Measurements from ENCODE around the gene RFX4.
"Not testable (repeated sequence)": the region's sequence is repeated elsewhere in the genome, so short reads cannot be mapped to it uniquely, and the experiment has no call there.

Gene RFX4

GRCh38 chr12:106724116-106724515 lies 141.3 kb downstream of the RFX4 start:
- H3K4ac ChIP-seq (ENCODE audit: low read depth, low read length): no peak overlapping the region
- H3K4me3 ChIP-seq (ENCODE audit: low read depth, low read length): no peak overlapping the region
- no peaks in the 10 kb centered on the region for H3K79me2 ChIP-seq (ENCODE audit: control insufficient read depth, insufficient read depth, low read length, poor library complexity)
- no peaks in the 10 kb centered on the region for H3K9me3 ChIP-seq (ENCODE audit: insufficient read depth, low read depth, low read length)
- H3K14ac ChIP-seq (ENCODE audit: low read length): no peak overlapping the region
- no peak overlapping the region for H2AFZ ChIP-seq (ENCODE audit: insufficient read depth, low read length, poor library complexity)
- no peak overlapping the region for H3K4me2 ChIP-seq (ENCODE audit: low read length)
- H3K4me1 ChIP-seq (ENCODE audit: control insufficient read depth in 1 of 2, insufficient read depth in 2 of 2, low read length in 2 of 2): no peaks in the 10 kb centered on the region
- H2BK120ac ChIP-seq (ENCODE audit: insufficient read depth, low read length, poor library complexity): no peak overlapping the region
- H3K27me3 ChIP-seq (ENCODE audit: insufficient read depth, low read length): no peaks in the 10 kb centered on the region
- no peaks in the 10 kb centered on the region for H3K79me1 ChIP-seq (ENCODE audit: low read length)
- no peak overlapping the region for H4K12ac ChIP-seq (ENCODE audit: low read depth, low read length)
- H4K8ac ChIP-seq (ENCODE audit: low read depth, low read length): no peak overlapping the region
- H3K18ac ChIP-seq (ENCODE audit: low read length): no peak overlapping the region
- no peak overlapping the region for H2BK12ac ChIP-seq (ENCODE audit: low read length)
- no peak overlapping the region for H3K9ac ChIP-seq (ENCODE audit: low read length)
- H3K23ac ChIP-seq (ENCODE audit: low read length): no peak overlapping the region
- peak; percentile 70 to 88 for DNase-seq
- no CpG with 5 or more reads among the region's 1 CpG for WGBS (ENCODE audit: extremely low coverage, insufficient coverage, insufficient read length)
- no peak overlapping the region for H2BK5ac ChIP-seq (ENCODE audit: low read depth, low read length, poor library complexity)
- H4K91ac ChIP-seq (ENCODE audit: low read depth, low read length): no peak overlapping the region
- H2AK5ac ChIP-seq (ENCODE audit: low read length): no peak overlapping the region
- no peak overlapping the region for H3K27ac ChIP-seq (ENCODE audit: low read depth, low read length)
- H3K36me3 ChIP-seq (ENCODE audit: control insufficient read depth in 1 of 2, insufficient read depth in 2 of 2, low read length in 2 of 2): no peaks in the 10 kb centered on the region

- no CpG with 5 or more reads among the region's 6 CpGs for WGBS (ENCODE audit: extremely low coverage, insufficient coverage, insufficient read length)
- H3K79me2 ChIP-seq (ENCODE audit: control insufficient read depth, insufficient read depth, low read length, poor library complexity): no peaks in the 10 kb centered on the region
- H3K79me1 ChIP-seq (ENCODE audit: low read length): no peaks in the 10 kb centered on the region
- H3K4ac ChIP-seq (ENCODE audit: low read depth, low read length): no peak overlapping the region
- no peaks in the 10 kb centered on the region for H3K4me1 ChIP-seq (ENCODE audit: control insufficient read depth in 1 of 2, insufficient read depth in 2 of 2, low read length in 2 of 2)
- H2BK12ac ChIP-seq (ENCODE audit: low read length): no peak overlapping the region
- no peak overlapping the region for H4K91ac ChIP-seq (ENCODE audit: low read depth, low read length)
- no peak overlapping the region for H2AK5ac ChIP-seq (ENCODE audit: low read length)
- no peaks in the 10 kb centered on the region for H3K9me3 ChIP-seq (ENCODE audit: insufficient read depth, low read depth, low read length)
- H2BK5ac ChIP-seq (ENCODE audit: low read depth, low read length, poor library complexity): no peak overlapping the region
- no peaks in the 10 kb centered on the region for H3K36me3 ChIP-seq (ENCODE audit: control insufficient read depth in 1 of 2, insufficient read depth in 2 of 2, low read length in 2 of 2)
- H3K4me2 ChIP-seq (ENCODE audit: low read length): no peak overlapping the region
- no peak overlapping the region for H4K12ac ChIP-seq (ENCODE audit: low read depth, low read length)
- H2BK120ac ChIP-seq (ENCODE audit: insufficient read depth, low read length, poor library complexity): no peak overlapping the region
- no peak overlapping the region for H3K23ac ChIP-seq (ENCODE audit: low read length)
- no peak overlapping the region for H4K8ac ChIP-seq (ENCODE audit: low read depth, low read length)
- H3K27me3 ChIP-seq (ENCODE audit: insufficient read depth, low read length): no peaks in the 10 kb centered on the region
- no peak overlapping the region for H3K27ac ChIP-seq (ENCODE audit: low read depth, low read length)
- DNase-seq: no peak
- no peak overlapping the region for H3K9ac ChIP-seq (ENCODE audit: low read length)
- no peak overlapping the region for H3K18ac ChIP-seq (ENCODE audit: low read length)
- H3K14ac ChIP-seq (ENCODE audit: low read length): no peak overlapping the region
- H2AFZ ChIP-seq (ENCODE audit: insufficient read depth, low read length, poor library complexity): no peak overlapping the region
- no peak overlapping the region for H3K4me3 ChIP-seq (ENCODE audit: low read depth, low read length)
Measured at GRCh38 chr12:106724934-106725333, 142.1 kb downstream of the RFX4 start.

GRCh38 chr12:106726603-106727202 lies 143.9 kb downstream of the RFX4 start:
- not testable (repeated sequence) for H2BK120ac ChIP-seq (ENCODE audit: insufficient read depth, low read length, poor library complexity); H3K18ac ChIP-seq (ENCODE audit: low read length); H4K8ac ChIP-seq (ENCODE audit: low read depth, low read length); H3K4me1 ChIP-seq (ENCODE audit: control insufficient read depth in 1 of 2, insufficient read depth in 2 of 2, low read length in 2 of 2); H3K4me2 ChIP-seq (ENCODE audit: low read length); H3K4me3 ChIP-seq (ENCODE audit: low read depth, low read length); H4K12ac ChIP-seq (ENCODE audit: low read depth, low read length); H4K91ac ChIP-seq (ENCODE audit: low read depth, low read length); H3K27me3 ChIP-seq (ENCODE audit: insufficient read depth, low read length); H3K27ac ChIP-seq (ENCODE audit: low read depth, low read length); H3K9me3 ChIP-seq (ENCODE audit: insufficient read depth, low read depth, low read length); H3K36me3 ChIP-seq (ENCODE audit: control insufficient read depth in 1 of 2, insufficient read depth in 2 of 2, low read length in 2 of 2); H2BK12ac ChIP-seq (ENCODE audit: low read length); H2BK5ac ChIP-seq (ENCODE audit: low read depth, low read length, poor library complexity); H3K23ac ChIP-seq (ENCODE audit: low read length); H3K79me2 ChIP-seq (ENCODE audit: control insufficient read depth, insufficient read depth, low read length, poor library complexity); H2AK5ac ChIP-seq (ENCODE audit: low read length); H3K79me1 ChIP-seq (ENCODE audit: low read length); H2AFZ ChIP-seq (ENCODE audit: insufficient read depth, low read length, poor library complexity); H3K9ac ChIP-seq (ENCODE audit: low read length); H3K14ac ChIP-seq (ENCODE audit: low read length); H3K4ac ChIP-seq (ENCODE audit: low read depth, low read length)
- DNase-seq: peak; percentile 21 to 65
- WGBS (ENCODE audit: extremely low coverage, insufficient coverage, insufficient read length): no CpG with 5 or more reads among the region's 5 CpGs

- Histone ChIP-seq H3K14ac (ENCODE audit: low read length) (no peak overlapping the region), H2BK120ac (ENCODE audit: insufficient read depth, low read length, poor library complexity) (no peak overlapping the region), H4K8ac (ENCODE audit: low read depth, low read length) (no peak overlapping the region), H2AK5ac (ENCODE audit: low read length) (no peak overlapping the region), H2AFZ (ENCODE audit: insufficient read depth, low read length, poor library complexity) (no peak overlapping the region), H4K12ac (ENCODE audit: low read depth, low read length) (no peak overlapping the region), H2BK12ac (ENCODE audit: low read length) (no peak overlapping the region), H3K4ac (ENCODE audit: low read depth, low read length) (no peak overlapping the region), H3K27ac (ENCODE audit: low read depth, low read length) (no peak overlapping the region), H3K27me3 (ENCODE audit: insufficient read depth, low read length) (no peaks in the 10 kb centered on the region), H3K79me1 (ENCODE audit: low read length) (no peaks in the 10 kb centered on the region), H3K4me1 (ENCODE audit: control insufficient read depth in 1 of 2, insufficient read depth in 2 of 2, low read length in 2 of 2) (no peaks in the 10 kb centered on the region), H3K9me3 (ENCODE audit: insufficient read depth, low read depth, low read length) (no peaks in the 10 kb centered on the region), H3K36me3 (ENCODE audit: control insufficient read depth in 1 of 2, insufficient read depth in 2 of 2, low read length in 2 of 2) (no peaks in the 10 kb centered on the region), H4K91ac (ENCODE audit: low read depth, low read length) (no peak overlapping the region), H2BK5ac (ENCODE audit: low read depth, low read length, poor library complexity) (no peak overlapping the region), H3K79me2 (ENCODE audit: control insufficient read depth, insufficient read depth, low read length, poor library complexity) (no peaks in the 10 kb centered on the region), H3K9ac (ENCODE audit: low read length) (no peak overlapping the region), H3K18ac (ENCODE audit: low read length) (no peak overlapping the region), H3K4me2 (ENCODE audit: low read length) (no peak overlapping the region), H3K23ac (ENCODE audit: low read length) (no peak overlapping the region), H3K4me3 (ENCODE audit: low read depth, low read length) (no peak overlapping the region)
- no peak for DNase-seq
- whole genome bisulfite sequencing (ENCODE audit: extremely low coverage, insufficient coverage, insufficient read length): no CpG with 5 or more reads among the region's 1 CpG
Measured at GRCh38 chr12:106729611-106730010, 146.8 kb downstream of the RFX4 start.

All from trophoblast cell (in vitro differentiated cells and primary cell).